ENCODE results near the gene NPM3.

GRCh38 chr10:101785801-101786200, 2.6 kb upstream of the NPM3 start:
- TF ChIP-seq CTCF (IDR thresholded peaks at IDR 0.05) (no peak), POLR2AphosphoS5 (IDR thresholded peaks at IDR 0.05) (no peak), EP300 (IDR thresholded peaks at IDR 0.05) (no peak)

Data from sigmoid colon (tissue), 4 donors.